ENCODE data around the gene SSTR4. TPM values are rescaled to one million over a fixed set of nuclear protein-coding genes. Genes with fewer than 3 reads are reported as not detected.

The SSTR4 gene
- total and polyA plus RNA-seq, 8 donors = 0.18 to 0.47 (median 0.26) TPM; not detected in 2

DNA sequence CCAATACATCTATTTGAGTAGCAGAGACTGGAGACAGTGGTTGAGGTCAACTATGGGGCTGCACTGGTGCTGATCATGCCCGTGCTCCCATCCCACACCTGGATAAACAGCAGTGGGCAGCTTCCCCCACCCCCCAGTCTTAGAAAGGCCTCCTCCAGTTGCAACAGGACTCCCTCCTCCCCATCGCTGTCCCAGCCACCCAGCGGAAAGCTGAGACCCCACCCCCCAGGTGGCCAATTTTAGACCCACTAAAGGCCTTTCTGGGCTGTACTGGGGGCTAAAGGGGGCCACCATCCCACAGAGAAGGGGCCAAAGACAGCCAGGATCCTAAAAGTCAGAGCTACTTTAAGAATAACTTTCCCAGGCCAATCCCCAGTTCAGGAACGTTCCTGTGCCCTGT is 1.2 kb upstream of the SSTR4 start:
- DNase-seq (no peak), ATAC-seq (no peak)
- Histone ChIP-seq H3K4me3 (no peak overlapping the region), H3K27ac (no peak overlapping the region), H3K36me3 (no peaks in the 10 kb centered on the region), H3K4me1 (peaks cover 0 to 18% of the 10 kb centered on the region in 2 donors), H3K9me3 (no peaks in the 10 kb centered on the region), H3K27me3 (peaks cover 18 to 45% of the 10 kb centered on the region in 2 donors)
- intact Hi-C loops (cut with DNase I) = no loop called here
- TF ChIP-seq, protein P1, sequence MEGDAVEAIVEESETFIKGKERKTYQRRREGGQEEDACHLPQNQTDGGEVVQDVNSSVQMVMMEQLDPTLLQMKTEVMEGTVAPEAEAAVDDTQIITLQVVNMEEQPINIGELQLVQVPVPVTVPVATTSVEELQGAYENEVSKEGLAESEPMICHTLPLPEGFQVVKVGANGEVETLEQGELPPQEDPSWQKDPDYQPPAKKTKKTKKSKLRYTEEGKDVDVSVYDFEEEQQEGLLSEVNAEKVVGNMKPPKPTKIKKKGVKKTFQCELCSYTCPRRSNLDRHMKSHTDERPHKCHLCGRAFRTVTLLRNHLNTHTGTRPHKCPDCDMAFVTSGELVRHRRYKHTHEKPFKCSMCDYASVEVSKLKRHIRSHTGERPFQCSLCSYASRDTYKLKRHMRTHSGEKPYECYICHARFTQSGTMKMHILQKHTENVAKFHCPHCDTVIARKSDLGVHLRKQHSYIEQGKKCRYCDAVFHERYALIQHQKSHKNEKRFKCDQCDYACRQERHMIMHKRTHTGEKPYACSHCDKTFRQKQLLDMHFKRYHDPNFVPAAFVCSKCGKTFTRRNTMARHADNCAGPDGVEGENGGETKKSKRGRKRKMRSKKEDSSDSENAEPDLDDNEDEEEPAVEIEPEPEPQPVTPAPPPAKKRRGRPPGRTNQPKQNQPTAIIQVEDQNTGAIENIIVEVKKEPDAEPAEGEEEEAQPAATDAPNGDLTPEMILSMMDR (IDR thresholded peaks at IDR 0.05) = no peak

DNA sequence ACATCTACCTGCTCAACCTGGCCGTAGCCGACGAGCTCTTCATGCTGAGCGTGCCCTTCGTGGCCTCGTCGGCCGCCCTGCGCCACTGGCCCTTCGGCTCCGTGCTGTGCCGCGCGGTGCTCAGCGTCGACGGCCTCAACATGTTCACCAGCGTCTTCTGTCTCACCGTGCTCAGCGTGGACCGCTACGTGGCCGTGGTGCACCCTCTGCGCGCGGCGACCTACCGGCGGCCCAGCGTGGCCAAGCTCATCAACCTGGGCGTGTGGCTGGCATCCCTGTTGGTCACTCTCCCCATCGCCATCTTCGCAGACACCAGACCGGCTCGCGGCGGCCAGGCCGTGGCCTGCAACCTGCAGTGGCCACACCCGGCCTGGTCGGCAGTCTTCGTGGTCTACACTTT is 619 bp downstream of the SSTR4 start:
- TF ChIP-seq, protein P1 (IDR thresholded peaks at IDR 0.05) = no peak
- Histone ChIP-seq H3K4me3 (no peak overlapping the region), H3K36me3 (no peaks in the 10 kb centered on the region), H3K4me1 (peaks cover 0 to 12% of the 10 kb centered on the region in 2 donors), H3K27ac (no peak overlapping the region), H3K9me3 (no peaks in the 10 kb centered on the region), H3K27me3 (peaks cover 18 to 55% of the 10 kb centered on the region in 2 donors)
- ATAC-seq (no peak), DNase-seq (no peak)
- intact Hi-C loops (cut with DNase I) = no loop called here

DNA sequence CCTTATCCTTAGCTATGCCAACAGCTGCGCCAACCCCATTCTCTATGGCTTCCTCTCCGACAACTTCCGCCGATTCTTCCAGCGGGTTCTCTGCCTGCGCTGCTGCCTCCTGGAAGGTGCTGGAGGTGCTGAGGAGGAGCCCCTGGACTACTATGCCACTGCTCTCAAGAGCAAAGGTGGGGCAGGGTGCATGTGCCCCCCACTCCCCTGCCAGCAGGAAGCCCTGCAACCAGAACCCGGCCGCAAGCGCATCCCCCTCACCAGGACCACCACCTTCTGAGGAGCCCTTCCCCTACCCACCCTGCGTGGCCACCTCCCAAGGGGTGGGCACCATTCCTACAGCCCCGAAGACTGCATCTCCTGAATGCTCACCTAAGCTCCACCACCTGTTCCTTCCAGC is 1.3 kb downstream of the SSTR4 start:
- Histone ChIP-seq H3K27me3 (peaks cover 18 to 56% of the 10 kb centered on the region in 2 donors), H3K27ac (no peak overlapping the region), H3K36me3 (no peaks in the 10 kb centered on the region), H3K4me1 (peaks cover 0 to 12% of the 10 kb centered on the region in 2 donors), H3K4me3 (no peak overlapping the region), H3K9me3 (no peaks in the 10 kb centered on the region)
- intact Hi-C loops (cut with DNase I) = no loop called here
- ATAC-seq = no peak
- TF ChIP-seq, protein P1 (IDR thresholded peaks at IDR 0.05) = no peak
- no peak for DNase-seq

DNA sequence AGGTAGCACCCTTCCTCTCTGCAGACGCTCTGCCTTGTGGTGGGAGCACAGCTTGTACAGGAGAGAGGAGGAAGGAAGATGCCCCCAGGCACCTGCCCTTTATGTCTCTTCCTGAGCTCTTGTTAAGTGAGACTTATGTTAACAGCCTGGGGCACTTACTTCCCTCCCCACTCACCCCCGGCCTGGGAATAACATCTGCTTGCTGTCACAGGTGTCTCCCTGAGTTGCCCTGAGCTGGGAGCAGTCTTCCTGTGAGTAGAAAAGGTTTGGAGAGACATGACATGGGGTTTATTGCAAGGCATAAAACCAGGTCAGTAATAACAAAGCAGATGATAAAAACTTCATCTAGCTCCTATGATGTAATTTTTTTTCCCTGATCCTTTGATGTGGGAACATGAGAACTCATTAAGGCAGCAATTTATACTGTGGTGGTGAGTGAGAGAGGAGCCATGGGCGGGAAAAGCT is 1.9 kb downstream of the SSTR4 start:
- DNase-seq = no peak
- Histone ChIP-seq H3K4me3 (no peak overlapping the region), H3K36me3 (no peaks in the 10 kb centered on the region), H3K27me3 (peaks cover 18 to 56% of the 10 kb centered on the region in 2 donors), H3K27ac (no peak overlapping the region), H3K9me3 (no peaks in the 10 kb centered on the region), H3K4me1 (peaks cover 0 to 14% of the 10 kb centered on the region in 2 donors)
- TF ChIP-seq, protein P1 (IDR thresholded peaks at IDR 0.05) = no peak
- ATAC-seq = no peak
- intact Hi-C loops (cut with DNase I) = no loop called here

DNA sequence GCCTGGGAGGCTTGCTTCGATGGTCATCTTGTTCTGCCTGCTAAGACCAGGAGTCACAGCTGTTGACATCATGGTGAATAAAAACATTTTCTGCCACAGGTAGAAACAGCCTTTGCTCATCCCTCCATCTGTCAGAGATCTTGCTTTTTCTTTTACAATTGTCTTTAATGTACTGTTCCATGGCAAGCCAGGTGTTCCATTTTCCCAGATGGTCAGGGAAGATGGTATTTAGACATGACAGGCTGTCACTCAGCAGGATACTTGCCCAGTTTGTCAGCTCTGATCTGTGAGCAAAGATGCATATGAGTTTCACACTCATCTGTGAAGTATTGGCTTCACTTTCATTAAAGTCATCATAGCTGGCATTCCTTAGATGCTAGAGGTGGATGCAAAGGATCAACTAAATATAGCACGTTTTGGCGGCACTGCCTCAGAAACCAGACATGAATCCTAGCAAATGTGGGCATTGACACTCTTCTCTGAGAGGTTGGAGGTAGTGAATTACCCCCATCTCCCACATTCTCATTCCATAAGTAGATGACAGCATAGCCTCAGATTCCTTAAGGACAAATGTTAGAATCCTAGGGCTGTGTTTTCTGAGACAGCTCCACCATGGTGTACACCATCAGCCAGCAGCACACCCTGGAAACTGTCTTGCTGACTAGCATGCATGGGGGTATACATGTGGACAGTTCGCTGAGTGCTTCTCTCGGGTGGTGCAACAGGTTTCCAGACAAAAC is 4.2 kb downstream of the SSTR4 start:
- no peak for ATAC-seq
- Histone ChIP-seq H3K36me3 (no peaks in the 10 kb centered on the region), H3K9me3 (no peaks in the 10 kb centered on the region), H3K4me1 (peaks cover 0 to 12% of the 10 kb centered on the region in 2 donors), H3K27me3 (peaks cover 18 to 64% of the 10 kb centered on the region in 2 donors), H3K4me3 (no peak overlapping the region), H3K27ac (no peak overlapping the region)
- intact Hi-C loops (cut with DNase I) = no loop called here
- no peak for DNase-seq
- TF ChIP-seq, protein P1 (IDR thresholded peaks at IDR 0.05) = no peak

Measured in left lung (tissue), 10 donors.